OCI-LY1 (cell line): ENCODE data around the gene SYDE2.

Source experiments
- H2AFZ ChIP-seq: fragments of 200-600 bp; sonication (generic), shearing (Covaris generic); 2 replicates; pipeline ENCODE4 v1.6.0; 2014; ENCODE audit warnings: antibody characterized with exemption, mild to moderate bottlenecking, low read length
- H3F3A ChIP-seq: fragments of 200-600 bp; sonication (generic), shearing (Covaris generic); 2 replicates; pipeline ENCODE4 v1.6.0; 2014; ENCODE audit warnings: mild to moderate bottlenecking, antibody characterized with exemption, low read length, moderate library complexity; ENCODE audit not compliant: insufficient read depth
- H3K27ac ChIP-seq: fragments of 200-600 bp; sonication (generic); 2 replicates; pipeline ENCODE4 v1.5.1; 2014; ENCODE audit warnings: low read length, mixed run types, mild to moderate bottlenecking, low read depth; ENCODE audit not compliant: poor library complexity, severe bottlenecking
- H3K27me3 ChIP-seq: fragments of 200-600 bp; sonication (generic); 2 replicates; pipeline ENCODE4 v1.6.0; 2014; ENCODE audit warnings: antibody characterized with exemption, mild to moderate bottlenecking, low read length, moderate library complexity; ENCODE audit not compliant: insufficient read depth
- H3K36me3 ChIP-seq: fragments of 200-600 bp; sonication (generic); 2 replicates; pipeline ENCODE4 v1.6.1; 2014; ENCODE audit warnings: mild to moderate bottlenecking, antibody characterized with exemption, low read length, moderate library complexity, mixed read lengths; ENCODE audit not compliant: insufficient read depth
- H3K4me1 ChIP-seq: fragments of 200-600 bp; sonication (generic); 2 replicates; pipeline ENCODE4 v1.5.1; 2014; ENCODE audit warnings: mild to moderate bottlenecking, low read length, moderate library complexity; ENCODE audit not compliant: insufficient read depth, severe bottlenecking
- H3K4me2 ChIP-seq: fragments of 200-600 bp; sonication (generic), shearing (Covaris generic); 2 replicates; pipeline ENCODE4 v1.6.1; 2014; ENCODE audit warnings: low read length
- H3K4me3 ChIP-seq: fragments of 200-600 bp; sonication (generic); 2 replicates; pipeline ENCODE4 v1.5.1; 2014; ENCODE audit warnings: low read length, low read depth, mild to moderate bottlenecking, mixed read lengths; ENCODE audit not compliant: poor library complexity, severe bottlenecking
- H3K79me2 ChIP-seq: fragments of 200-600 bp; shearing (Covaris generic); 2 replicates; pipeline ENCODE4 v1.6.1; 2016; ENCODE audit warnings: mixed run types, low read length, mixed read lengths; ENCODE audit not compliant: insufficient read depth
- H3K9ac ChIP-seq: fragments of 200-600 bp; sonication (generic), shearing (Covaris generic); 2 replicates; pipeline ENCODE4 v1.6.1; 2014; ENCODE audit warnings: mild to moderate bottlenecking, low read length, mixed read lengths
- H3K9me2 ChIP-seq: fragments of 200-600 bp; sonication (generic), shearing (Covaris generic); 2 replicates; pipeline ENCODE4 v1.6.1; 2014; ENCODE audit warnings: low read depth, mild to moderate bottlenecking, low read length, mixed read lengths
- H3K9me3 ChIP-seq: fragments of 200-600 bp; shearing (Covaris generic); 2 replicates; pipeline ENCODE4 v1.6.1; 2014; ENCODE audit warnings: low read length, mixed read lengths
- H4K20me1 ChIP-seq: fragments of 200-600 bp; sonication (generic), shearing (Covaris generic); 2 replicates; pipeline ENCODE4 v1.6.0; 2016; ENCODE audit warnings: mild to moderate bottlenecking, low read length; ENCODE audit not compliant: insufficient read depth
- CTCF ChIP-seq: fragments of 200-600 bp; sonication (generic), shearing (Covaris generic); IDR thresholded peaks from 2 replicates; pipeline ENCODE4 v1.5.1; 2017; ENCODE audit warnings: mild to moderate bottlenecking, antibody characterized with exemption, low read length, moderate library complexity, mixed read lengths
- EZH2 ChIP-seq: fragments of 200-600 bp; sonication (generic), shearing (Covaris generic); IDR thresholded peaks from 2 replicates; pipeline ENCODE4 v1.8.0; 2017; ENCODE audit warnings: borderline replicate concordance, mixed run types, mild to moderate bottlenecking, antibody characterized with exemption, low read length, moderate library complexity, mixed read lengths

Gene SYDE2

GRCh38 chr1:85179522-85179921 is 21.3 kb downstream of the SYDE2 start:
- Histone ChIP-seq H3K4me1 (no peaks in the 10 kb centered on the region), H2AFZ (no peak overlapping the region), H3K36me3 (no peaks in the 10 kb centered on the region), H3K27ac (no peak overlapping the region), H3K4me3 (no peak overlapping the region), H3K27me3 (no peaks in the 10 kb centered on the region), H3F3A (no peaks in the 10 kb centered on the region), H3K9me2 (no peaks in the 10 kb centered on the region), H3K4me2 (no peak overlapping the region), H4K20me1 (no peaks in the 10 kb centered on the region), H3K9me3 (no peaks in the 10 kb centered on the region), H3K9ac (no peak overlapping the region), H3K79me2 (no peaks in the 10 kb centered on the region)
- no peak for TF ChIP-seq EZH2
- TF ChIP-seq CTCF = no peak

GRCh38 chr1:85178396-85178795 is 22.4 kb downstream of the SYDE2 start:
- Histone ChIP-seq H3K9ac (no peak overlapping the region), H3K4me3 (no peak overlapping the region), H4K20me1 (no peaks in the 10 kb centered on the region), H3F3A (no peaks in the 10 kb centered on the region), H3K9me3 (no peaks in the 10 kb centered on the region), H3K27me3 (no peaks in the 10 kb centered on the region), H3K27ac (no peak overlapping the region), H2AFZ (no peak overlapping the region), H3K9me2 (no peaks in the 10 kb centered on the region), H3K36me3 (no peaks in the 10 kb centered on the region), H3K4me1 (no peaks in the 10 kb centered on the region), H3K4me2 (no peak overlapping the region), H3K79me2 (no peaks in the 10 kb centered on the region)
- no peak for TF ChIP-seq EZH2
- TF ChIP-seq CTCF = no peak

- H2AFZ ChIP-seq = no peak overlapping the region
- H3K4me2 ChIP-seq = no peak overlapping the region
- no peak overlapping the region for H3K9ac ChIP-seq
- H3K79me2 ChIP-seq = no peaks in the 10 kb centered on the region
- no peaks in the 10 kb centered on the region for H3K4me1 ChIP-seq
- no peaks in the 10 kb centered on the region for H3F3A ChIP-seq
- no peak overlapping the region for H3K27ac ChIP-seq
- no peaks in the 10 kb centered on the region for H4K20me1 ChIP-seq
- no peaks in the 10 kb centered on the region for H3K9me2 ChIP-seq
- no peaks in the 10 kb centered on the region for H3K36me3 ChIP-seq
- no peaks in the 10 kb centered on the region for H3K9me3 ChIP-seq
- no peaks in the 10 kb centered on the region for H3K27me3 ChIP-seq
- TF ChIP-seq EZH2 (no peak), CTCF (no peak)
- no peak overlapping the region for H3K4me3 ChIP-seq
Measured at GRCh38 chr1:85174503-85174902, 26.3 kb downstream of the SYDE2 start.
